ENCODE data around the gene KCNG1.

The KCNG1 gene

DNA sequence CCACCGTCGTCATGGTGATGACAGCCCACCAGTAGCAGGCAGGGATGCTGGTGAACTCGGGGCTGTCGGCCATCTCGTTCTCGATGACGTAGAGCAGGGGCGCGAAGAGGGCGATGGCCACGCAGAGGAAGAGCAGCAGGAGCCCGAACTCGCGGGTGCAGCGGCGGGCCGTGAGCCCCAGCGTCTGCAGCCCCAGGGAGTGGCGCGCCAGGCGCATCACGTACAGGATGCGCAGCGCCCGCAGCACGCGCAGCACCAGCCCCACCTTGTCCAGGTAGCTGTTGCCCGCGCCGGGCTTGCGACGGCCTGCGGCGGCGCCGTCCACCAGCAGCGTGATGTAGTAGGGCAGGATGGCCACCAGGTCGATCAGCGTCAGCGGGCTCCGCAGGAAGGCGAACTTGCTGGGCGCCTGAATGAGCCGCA lies 18.6 kb downstream of the KCNG1 start:
- H3K79me2 ChIP-seq (ENCODE audit: insufficient read depth, low read length), result no peaks in the 10 kb centered on the region
- H3K27me3 ChIP-seq (ENCODE audit: insufficient read depth, low read length, poor library complexity, severe bottlenecking), result peaks cover 8% of the 10 kb centered on the region
- H3K4me1 ChIP-seq (ENCODE audit: insufficient read depth, low read length, poor library complexity, severe bottlenecking), result no peaks in the 10 kb centered on the region
- H3K9me2 ChIP-seq (replicated peaks; ENCODE audit: low read depth, low read length), result no peaks in the 10 kb centered on the region
- TF ChIP-seq, protein P1, sequence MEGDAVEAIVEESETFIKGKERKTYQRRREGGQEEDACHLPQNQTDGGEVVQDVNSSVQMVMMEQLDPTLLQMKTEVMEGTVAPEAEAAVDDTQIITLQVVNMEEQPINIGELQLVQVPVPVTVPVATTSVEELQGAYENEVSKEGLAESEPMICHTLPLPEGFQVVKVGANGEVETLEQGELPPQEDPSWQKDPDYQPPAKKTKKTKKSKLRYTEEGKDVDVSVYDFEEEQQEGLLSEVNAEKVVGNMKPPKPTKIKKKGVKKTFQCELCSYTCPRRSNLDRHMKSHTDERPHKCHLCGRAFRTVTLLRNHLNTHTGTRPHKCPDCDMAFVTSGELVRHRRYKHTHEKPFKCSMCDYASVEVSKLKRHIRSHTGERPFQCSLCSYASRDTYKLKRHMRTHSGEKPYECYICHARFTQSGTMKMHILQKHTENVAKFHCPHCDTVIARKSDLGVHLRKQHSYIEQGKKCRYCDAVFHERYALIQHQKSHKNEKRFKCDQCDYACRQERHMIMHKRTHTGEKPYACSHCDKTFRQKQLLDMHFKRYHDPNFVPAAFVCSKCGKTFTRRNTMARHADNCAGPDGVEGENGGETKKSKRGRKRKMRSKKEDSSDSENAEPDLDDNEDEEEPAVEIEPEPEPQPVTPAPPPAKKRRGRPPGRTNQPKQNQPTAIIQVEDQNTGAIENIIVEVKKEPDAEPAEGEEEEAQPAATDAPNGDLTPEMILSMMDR (conservative IDR thresholded peaks at IDR 0.05; ENCODE audit: low read length), result no peak
- TF ChIP-seq EZH2phosphoT487 (IDR thresholded peaks at IDR 0.05; ENCODE audit: borderline replicate concordance), result no peak
- H3K9ac ChIP-seq (ENCODE audit: low read depth, low read length, poor library complexity, severe bottlenecking), result no peak overlapping the region
- no peaks in the 10 kb centered on the region for H3K36me3 ChIP-seq (ENCODE audit: insufficient read depth, low read length)
- H3K4me3 ChIP-seq (ENCODE audit: low read length, poor library complexity, severe bottlenecking), result no peak overlapping the region
- H3K9me3 ChIP-seq (ENCODE audit: insufficient read depth, low read depth, low read length), result no peaks in the 10 kb centered on the region
- H4K20me1 ChIP-seq (ENCODE audit: insufficient read depth, low read length, poor library complexity, severe bottlenecking), result no peaks in the 10 kb centered on the region
- H3K4me2 ChIP-seq (ENCODE audit: low read depth, low read length, poor library complexity, severe bottlenecking), result no peak overlapping the region
- no peaks in the 10 kb centered on the region for H3F3A ChIP-seq (ENCODE audit: low read depth)
- H2AFZ ChIP-seq (ENCODE audit: low read length), result no peak overlapping the region

DNA sequence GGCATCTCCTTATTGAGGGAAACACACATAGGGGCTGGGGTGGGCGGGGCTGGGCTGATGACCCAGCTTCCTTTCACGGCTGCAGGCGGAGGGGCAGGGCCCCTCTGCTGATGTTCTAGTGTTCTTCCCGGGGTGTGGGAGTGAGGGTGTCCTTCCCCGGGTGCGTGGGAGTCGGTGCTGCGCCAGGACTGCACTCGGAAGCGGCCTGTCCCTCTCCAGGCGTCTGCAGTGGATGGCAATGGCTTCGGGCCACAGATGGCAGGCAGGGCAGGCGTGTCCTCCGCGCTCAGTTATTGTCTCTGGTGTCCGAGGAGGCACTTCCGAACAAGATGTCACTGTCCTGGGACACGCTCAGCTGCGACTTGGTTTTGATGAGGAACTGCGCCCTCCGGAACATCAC lies 19.2 kb downstream of the KCNG1 start:
- Histone ChIP-seq H3K36me3 (ENCODE audit: insufficient read depth, low read length) (no peaks in the 10 kb centered on the region), H3K4me1 (ENCODE audit: insufficient read depth, low read length, poor library complexity, severe bottlenecking) (no peaks in the 10 kb centered on the region), H3F3A (ENCODE audit: low read depth) (no peaks in the 10 kb centered on the region), H4K20me1 (ENCODE audit: insufficient read depth, low read length, poor library complexity, severe bottlenecking) (no peaks in the 10 kb centered on the region), H2AFZ (ENCODE audit: low read length) (no peak overlapping the region), H3K79me2 (ENCODE audit: insufficient read depth, low read length) (no peaks in the 10 kb centered on the region), H3K27me3 (ENCODE audit: insufficient read depth, low read length, poor library complexity, severe bottlenecking) (peaks cover 8% of the 10 kb centered on the region), H3K4me2 (ENCODE audit: low read depth, low read length, poor library complexity, severe bottlenecking) (no peak overlapping the region), H3K9me3 (ENCODE audit: insufficient read depth, low read depth, low read length) (no peaks in the 10 kb centered on the region), H3K4me3 (ENCODE audit: low read length, poor library complexity, severe bottlenecking) (no peak overlapping the region), H3K9ac (ENCODE audit: low read depth, low read length, poor library complexity, severe bottlenecking) (no peak overlapping the region), H3K9me2 (replicated peaks; ENCODE audit: low read depth, low read length) (no peaks in the 10 kb centered on the region)
- TF ChIP-seq EZH2phosphoT487 (IDR thresholded peaks at IDR 0.05; ENCODE audit: borderline replicate concordance), result no peak
- TF ChIP-seq, protein P1 (conservative IDR thresholded peaks at IDR 0.05; ENCODE audit: low read length), result no peak

DNA sequence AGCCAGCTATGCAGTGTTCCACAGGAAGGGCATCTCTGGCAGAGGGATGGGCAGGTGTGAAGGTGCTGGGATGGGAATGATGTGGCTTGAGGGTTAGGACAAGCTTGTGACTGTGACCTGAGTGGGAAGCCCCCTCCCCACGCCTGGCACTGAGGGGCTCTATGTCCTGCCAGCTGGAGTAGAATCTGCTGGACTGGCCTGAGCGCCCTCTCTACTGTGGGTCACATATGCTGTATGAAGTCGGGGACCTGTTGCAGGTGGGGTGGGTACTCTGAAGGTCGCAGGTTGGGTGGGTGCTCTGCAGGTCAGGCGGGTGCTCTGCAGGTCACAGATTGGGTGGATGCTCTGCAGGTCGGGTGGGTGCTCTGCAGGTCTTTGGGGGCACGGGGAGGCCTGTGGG lies 20.3 kb downstream of the KCNG1 start:
- Histone ChIP-seq H3K9me3 (ENCODE audit: insufficient read depth, low read depth, low read length) (no peaks in the 10 kb centered on the region), H3K9me2 (replicated peaks; ENCODE audit: low read depth, low read length) (no peaks in the 10 kb centered on the region), H3K36me3 (ENCODE audit: insufficient read depth, low read length) (no peaks in the 10 kb centered on the region), H3K27me3 (ENCODE audit: insufficient read depth, low read length, poor library complexity, severe bottlenecking) (peaks cover 9% of the 10 kb centered on the region), H3K4me1 (ENCODE audit: insufficient read depth, low read length, poor library complexity, severe bottlenecking) (no peaks in the 10 kb centered on the region), H3K4me3 (ENCODE audit: low read length, poor library complexity, severe bottlenecking) (no peak overlapping the region), H3K79me2 (ENCODE audit: insufficient read depth, low read length) (no peaks in the 10 kb centered on the region), H3F3A (ENCODE audit: low read depth) (no peaks in the 10 kb centered on the region), H3K4me2 (ENCODE audit: low read depth, low read length, poor library complexity, severe bottlenecking) (no peak overlapping the region), H4K20me1 (ENCODE audit: insufficient read depth, low read length, poor library complexity, severe bottlenecking) (no peaks in the 10 kb centered on the region), H2AFZ (ENCODE audit: low read length) (no peak overlapping the region), H3K9ac (ENCODE audit: low read depth, low read length, poor library complexity, severe bottlenecking) (no peak overlapping the region)
- TF ChIP-seq, protein P1 (conservative IDR thresholded peaks at IDR 0.05; ENCODE audit: low read length), result no peak
- no peak for TF ChIP-seq EZH2phosphoT487 (IDR thresholded peaks at IDR 0.05; ENCODE audit: borderline replicate concordance)
